Neural cell (in vitro differentiated cells): Measurements from ENCODE around the gene UBAC2.

Experiments used
- EP300 ChIP-seq: fragments of 450-650 bp; conservative IDR thresholded peaks from 2 replicates; pipeline ENCODE4 v1.6.1; 2014; ENCODE audit warnings: antibody characterized with exemption, mild to moderate bottlenecking, moderate library complexity; ENCODE audit not compliant: poor library complexity, severe bottlenecking
- EZH2 ChIP-seq: fragments of 200-600, 300-800 bp; shearing (Covaris generic), sonication (generic); IDR thresholded peaks from 2 replicates; pipeline ENCODE4 v1.6.1; 2014; ENCODE audit warnings: antibody characterized with exemption, low read length, borderline replicate concordance, mild to moderate bottlenecking; ENCODE audit not compliant: insufficient read depth, poor library complexity, severe bottlenecking
- POLR2AphosphoS5 ChIP-seq: IDR thresholded peaks from 2 replicates; pipeline ENCODE4 v1.6.1; 2012
- RAD21 ChIP-seq: fragments of 450-650 bp; conservative IDR thresholded peaks from 2 replicates; pipeline ENCODE4 v1.6.1; 2014; ENCODE audit warnings: antibody characterized with exemption, mild to moderate bottlenecking, moderate library complexity
- SMC3 ChIP-seq: fragments of 450-650 bp; conservative IDR thresholded peaks from 2 replicates; pipeline ENCODE4 v1.6.1; 2014; ENCODE audit warnings: antibody characterized with exemption, mild to moderate bottlenecking, moderate library complexity; ENCODE audit not compliant: poor library complexity
- TF ChIP-seq, protein P1 (sequence below): fragments of 450-650 bp; IDR thresholded peaks from 2 replicates; pipeline ENCODE4 v1.5.1; 2014; ENCODE audit warnings: antibody characterized with exemption, mild to moderate bottlenecking, moderate library complexity; ENCODE audit not compliant: poor library complexity, severe bottlenecking
- TF ChIP-seq, protein P2 (sequence below): IDR thresholded peaks from 2 replicates; pipeline ENCODE4 v1.6.1; 2012; ENCODE audit warnings: borderline replicate concordance

DNA sequence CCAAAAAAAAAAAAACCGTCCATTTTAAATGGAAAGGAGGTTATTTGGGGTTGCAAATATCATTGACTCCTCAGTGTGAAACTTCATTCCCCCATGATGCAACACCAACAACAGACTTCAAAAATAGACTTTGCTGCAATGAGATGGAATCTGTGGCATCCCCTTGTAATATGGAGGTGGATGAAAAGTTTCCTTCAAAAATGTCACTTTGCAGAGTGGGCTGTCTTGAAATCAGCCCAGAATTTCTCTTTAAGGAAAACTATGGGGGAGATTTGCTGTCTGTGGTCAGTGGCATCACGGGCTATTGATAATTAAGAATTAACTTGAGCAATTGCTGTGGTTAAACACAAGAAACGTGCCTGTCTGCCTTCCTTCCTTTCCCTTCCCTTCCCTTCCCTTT is 56.1 kb downstream of the UBAC2 start:
- TF ChIP-seq, protein P1, sequence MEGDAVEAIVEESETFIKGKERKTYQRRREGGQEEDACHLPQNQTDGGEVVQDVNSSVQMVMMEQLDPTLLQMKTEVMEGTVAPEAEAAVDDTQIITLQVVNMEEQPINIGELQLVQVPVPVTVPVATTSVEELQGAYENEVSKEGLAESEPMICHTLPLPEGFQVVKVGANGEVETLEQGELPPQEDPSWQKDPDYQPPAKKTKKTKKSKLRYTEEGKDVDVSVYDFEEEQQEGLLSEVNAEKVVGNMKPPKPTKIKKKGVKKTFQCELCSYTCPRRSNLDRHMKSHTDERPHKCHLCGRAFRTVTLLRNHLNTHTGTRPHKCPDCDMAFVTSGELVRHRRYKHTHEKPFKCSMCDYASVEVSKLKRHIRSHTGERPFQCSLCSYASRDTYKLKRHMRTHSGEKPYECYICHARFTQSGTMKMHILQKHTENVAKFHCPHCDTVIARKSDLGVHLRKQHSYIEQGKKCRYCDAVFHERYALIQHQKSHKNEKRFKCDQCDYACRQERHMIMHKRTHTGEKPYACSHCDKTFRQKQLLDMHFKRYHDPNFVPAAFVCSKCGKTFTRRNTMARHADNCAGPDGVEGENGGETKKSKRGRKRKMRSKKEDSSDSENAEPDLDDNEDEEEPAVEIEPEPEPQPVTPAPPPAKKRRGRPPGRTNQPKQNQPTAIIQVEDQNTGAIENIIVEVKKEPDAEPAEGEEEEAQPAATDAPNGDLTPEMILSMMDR = no peak
- TF ChIP-seq EZH2 (no peak), EP300 (no peak), SMC3 (no peak), RAD21 (no peak), POLR2AphosphoS5 (no peak)
- TF ChIP-seq, protein P2, sequence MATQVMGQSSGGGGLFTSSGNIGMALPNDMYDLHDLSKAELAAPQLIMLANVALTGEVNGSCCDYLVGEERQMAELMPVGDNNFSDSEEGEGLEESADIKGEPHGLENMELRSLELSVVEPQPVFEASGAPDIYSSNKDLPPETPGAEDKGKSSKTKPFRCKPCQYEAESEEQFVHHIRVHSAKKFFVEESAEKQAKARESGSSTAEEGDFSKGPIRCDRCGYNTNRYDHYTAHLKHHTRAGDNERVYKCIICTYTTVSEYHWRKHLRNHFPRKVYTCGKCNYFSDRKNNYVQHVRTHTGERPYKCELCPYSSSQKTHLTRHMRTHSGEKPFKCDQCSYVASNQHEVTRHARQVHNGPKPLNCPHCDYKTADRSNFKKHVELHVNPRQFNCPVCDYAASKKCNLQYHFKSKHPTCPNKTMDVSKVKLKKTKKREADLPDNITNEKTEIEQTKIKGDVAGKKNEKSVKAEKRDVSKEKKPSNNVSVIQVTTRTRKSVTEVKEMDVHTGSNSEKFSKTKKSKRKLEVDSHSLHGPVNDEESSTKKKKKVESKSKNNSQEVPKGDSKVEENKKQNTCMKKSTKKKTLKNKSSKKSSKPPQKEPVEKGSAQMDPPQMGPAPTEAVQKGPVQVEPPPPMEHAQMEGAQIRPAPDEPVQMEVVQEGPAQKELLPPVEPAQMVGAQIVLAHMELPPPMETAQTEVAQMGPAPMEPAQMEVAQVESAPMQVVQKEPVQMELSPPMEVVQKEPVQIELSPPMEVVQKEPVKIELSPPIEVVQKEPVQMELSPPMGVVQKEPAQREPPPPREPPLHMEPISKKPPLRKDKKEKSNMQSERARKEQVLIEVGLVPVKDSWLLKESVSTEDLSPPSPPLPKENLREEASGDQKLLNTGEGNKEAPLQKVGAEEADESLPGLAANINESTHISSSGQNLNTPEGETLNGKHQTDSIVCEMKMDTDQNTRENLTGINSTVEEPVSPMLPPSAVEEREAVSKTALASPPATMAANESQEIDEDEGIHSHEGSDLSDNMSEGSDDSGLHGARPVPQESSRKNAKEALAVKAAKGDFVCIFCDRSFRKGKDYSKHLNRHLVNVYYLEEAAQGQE = no peak
